ENCODE measurements around the gene TESK2. TPM values are rescaled to one million over a fixed set of nuclear protein-coding genes. Genes with fewer than 3 reads are reported as not detected.

Gene TESK2
- total RNA-seq, 1 donor from 2014 or later = 14.9 TPM

GRCh38 chr1:45488666-45489377, 2.1 kb downstream of the TESK2 start:
- peaks cover 15% of the 10 kb centered on the region for H3K27me3 ChIP-seq
- Mint-ChIP-seq H3K4me3 (peak overlapping the region; percentile 6), H3K27me3 (ENCODE audit: insufficient read depth, low read depth) (peaks cover 16% of the 10 kb centered on the region), H3K36me3 (no peaks in the 10 kb centered on the region), H3K9me3 (no peaks in the 10 kb centered on the region), H3K4me1 (peaks cover 3% of the 10 kb centered on the region), H3K27ac (no peak overlapping the region)
- peaks cover 24% of the 10 kb centered on the region for H3F3A ChIP-seq (ENCODE audit: low read depth)
- TF ChIP-seq EZH2phosphoT487 (IDR thresholded peaks at IDR 0.05) = no peak
- no peak for TF ChIP-seq EZH2 (IDR thresholded peaks at IDR 0.05)
- TF ChIP-seq CTCF (IDR thresholded peaks at IDR 0.05) = no peak
- no peak overlapping the region for H3K9ac ChIP-seq
- peak; percentile 31 for DNase-seq (ENCODE audit: low spot score)
- H3K79me2 ChIP-seq (ENCODE audit: low read depth) = peaks cover 10% of the 10 kb centered on the region
- H2AFZ ChIP-seq (replicated peaks) = no peak overlapping the region
- H3K36me3 ChIP-seq = no peaks in the 10 kb centered on the region
- peaks cover 8% of the 10 kb centered on the region for H4K20me1 ChIP-seq (ENCODE audit: low read depth)
- H3K4me1 ChIP-seq = peaks cover 10% of the 10 kb centered on the region
- H3K9me3 ChIP-seq (ENCODE audit: low read depth) = no peaks in the 10 kb centered on the region
- peak overlapping the region; percentile 65 for H3K4me3 ChIP-seq
- peak overlapping the region; percentile 90 for H3K4me2 ChIP-seq
- H3K27ac ChIP-seq = no peak overlapping the region

- Histone ChIP-seq H4K20me1 (ENCODE audit: low read depth) (peaks cover 8% of the 10 kb centered on the region), H3K9ac (no peak overlapping the region), H3K9me3 (ENCODE audit: low read depth) (no peaks in the 10 kb centered on the region), H3K27me3 (peaks cover 15% of the 10 kb centered on the region), H3K79me2 (ENCODE audit: low read depth) (peaks cover 10% of the 10 kb centered on the region), H3K4me2 (no peak overlapping the region), H3K27ac (no peak overlapping the region), H3F3A (ENCODE audit: low read depth) (peaks cover 13% of the 10 kb centered on the region), H2AFZ (replicated peaks) (no peak overlapping the region), H3K4me3 (no peak overlapping the region), H3K4me1 (peaks cover 10% of the 10 kb centered on the region), H3K36me3 (no peaks in the 10 kb centered on the region)
- H3K27ac Mint-ChIP-seq = no peak overlapping the region
- no peak for TF ChIP-seq CTCF (IDR thresholded peaks at IDR 0.05)
- TF ChIP-seq EZH2phosphoT487 (IDR thresholded peaks at IDR 0.05) = no peak
- no peak for TF ChIP-seq EZH2 (IDR thresholded peaks at IDR 0.05)
- no peak for DNase-seq (ENCODE audit: low spot score)
- peaks cover 3% of the 10 kb centered on the region for H3K4me1 Mint-ChIP-seq
- no peaks in the 10 kb centered on the region for H3K9me3 Mint-ChIP-seq
- peaks cover 13% of the 10 kb centered on the region for H3K27me3 Mint-ChIP-seq (ENCODE audit: insufficient read depth, low read depth)
- no peak overlapping the region for H3K4me3 Mint-ChIP-seq
- H3K36me3 Mint-ChIP-seq = no peaks in the 10 kb centered on the region
These were observed 5.0 kb downstream of the TESK2 start for GRCh38 chr1:45485949-45486348.

- H3K27me3 ChIP-seq = no peaks in the 10 kb centered on the region
- H4K20me1 ChIP-seq (ENCODE audit: low read depth) = no peaks in the 10 kb centered on the region
- Mint-ChIP-seq H3K4me1 (no peaks in the 10 kb centered on the region), H3K27ac (no peak overlapping the region), H3K36me3 (no peaks in the 10 kb centered on the region), H3K27me3 (ENCODE audit: insufficient read depth, low read depth) (no peaks in the 10 kb centered on the region), H3K9me3 (no peaks in the 10 kb centered on the region), H3K4me3 (no peak overlapping the region)
- no peak overlapping the region for H3K4me2 ChIP-seq
- no peaks in the 10 kb centered on the region for H3F3A ChIP-seq (ENCODE audit: low read depth)
- no peaks in the 10 kb centered on the region for H3K9me3 ChIP-seq (ENCODE audit: low read depth)
- H3K36me3 ChIP-seq = no peaks in the 10 kb centered on the region
- no peak overlapping the region for H3K4me3 ChIP-seq
- no peaks in the 10 kb centered on the region for H3K4me1 ChIP-seq
- H2AFZ ChIP-seq (replicated peaks) = no peak overlapping the region
- H3K9ac ChIP-seq = no peak overlapping the region
- no peak for DNase-seq (ENCODE audit: low spot score)
- TF ChIP-seq EZH2 (IDR thresholded peaks at IDR 0.05) (no peak), EZH2phosphoT487 (IDR thresholded peaks at IDR 0.05) (no peak), CTCF (IDR thresholded peaks at IDR 0.05) (no peak)
- H3K79me2 ChIP-seq (ENCODE audit: low read depth) = no peaks in the 10 kb centered on the region
- H3K27ac ChIP-seq = no peak overlapping the region
These were observed 11.8 kb downstream of the TESK2 start for GRCh38 chr1:45479039-45479748.
